Measurements from ENCODE around the gene ZNF471. TPM values are rescaled to one million over a fixed set of nuclear protein-coding genes. Genes with fewer than 3 reads are reported as not detected.

Gene ZNF471
- total RNA-seq, 1 experiment from 2014 or later: 1.6 TPM

DNA sequence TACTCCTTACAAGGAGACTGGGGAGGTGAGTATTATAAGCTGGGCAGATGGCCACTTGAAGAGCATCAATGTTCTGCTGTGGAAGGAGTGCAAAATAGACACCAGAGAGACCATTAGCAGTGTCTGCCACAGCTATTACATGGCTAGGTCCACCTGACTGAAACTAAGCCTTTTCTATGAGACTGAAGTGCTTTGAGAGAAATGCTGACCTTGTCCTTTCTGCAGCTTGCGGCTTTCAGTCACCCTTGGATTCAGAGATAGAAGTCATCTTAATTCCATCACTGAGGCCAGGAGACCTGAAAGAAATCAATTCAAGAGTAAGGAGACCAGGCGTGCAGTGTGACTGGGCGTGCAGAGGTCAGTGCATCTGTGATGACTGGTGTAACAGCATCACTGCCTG is 29.8 kb downstream of the ZNF471 start:
- no TSS peak for BruUV-seq (replicated peaks)
- ChIA-PET CTCF (no interaction called here), POLR2A (ENCODE audit: low non-redundant PET) (no interaction called here)
- H3K4me3 ChIP-seq (ENCODE audit: low read depth, low read length, poor library complexity, severe bottlenecking): no peak overlapping the region
- peaks cover 5% of the 10 kb centered on the region for H3K36me3 ChIP-seq (ENCODE audit: insufficient read depth, low read length, poor library complexity, severe bottlenecking)
- no peak for TF ChIP-seq EZH2 (IDR thresholded peaks at IDR 0.05; ENCODE audit: borderline replicate concordance, low read depth, low read length, poor library complexity, severe bottlenecking)
- peaks cover 34% of the 10 kb centered on the region for H3K9me3 ChIP-seq (ENCODE audit: low read depth, low read length, poor library complexity, severe bottlenecking)
- H3K27me3 ChIP-seq (replicated peaks; ENCODE audit: insufficient read depth, low read depth, low read length, poor library complexity): no peaks in the 10 kb centered on the region
- DNase-seq (ENCODE audit: low spot score): no peak
- H3K27ac ChIP-seq (ENCODE audit: low read depth, low read length, poor library complexity, severe bottlenecking): no peak overlapping the region
- intact Hi-C loops (cut with micrococcal nuclease; ENCODE audit: unreplicated experiment): loop anchor here (1.0 kb wide), 1 partner anchor 27 kb away; no protein-coding TSS in a partner anchor
- H3K4me1 ChIP-seq (ENCODE audit: insufficient read depth, low read length, poor library complexity, severe bottlenecking): no peaks in the 10 kb centered on the region

DNA sequence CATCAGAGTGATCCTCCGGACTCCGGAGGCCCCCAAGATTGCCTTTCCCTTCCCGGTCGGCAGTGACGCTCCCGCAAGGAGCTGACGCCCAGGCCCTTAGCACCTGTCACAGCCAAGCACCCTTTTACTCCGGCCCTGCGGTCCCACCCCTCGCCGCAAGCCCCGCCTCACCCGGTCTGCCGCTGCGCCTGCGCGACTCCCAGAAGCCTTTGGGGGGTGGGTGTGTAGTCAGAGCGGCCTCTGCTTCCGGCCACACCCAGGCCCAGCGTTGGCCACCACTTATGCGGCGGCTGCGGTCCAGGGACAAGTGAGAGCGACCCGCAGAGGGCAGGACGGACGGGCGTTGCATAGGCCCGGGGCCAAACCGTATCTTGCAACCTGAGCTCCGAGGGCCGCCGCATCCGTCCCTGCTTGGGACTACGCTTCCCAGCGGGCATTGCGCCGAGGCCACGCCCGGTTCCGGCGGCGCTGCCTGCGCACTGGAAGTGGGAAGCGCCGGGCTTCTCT is 30.7 kb downstream of the ZNF471 start:
- Histone ChIP-seq H3K36me3 (ENCODE audit: insufficient read depth, low read length, poor library complexity, severe bottlenecking) (peaks cover 5% of the 10 kb centered on the region), H3K27me3 (replicated peaks; ENCODE audit: insufficient read depth, low read depth, low read length, poor library complexity) (no peaks in the 10 kb centered on the region), H3K4me1 (ENCODE audit: insufficient read depth, low read length, poor library complexity, severe bottlenecking) (no peaks in the 10 kb centered on the region), H3K4me3 (ENCODE audit: low read depth, low read length, poor library complexity, severe bottlenecking) (peak overlapping the region; percentile 80), H3K9me3 (ENCODE audit: low read depth, low read length, poor library complexity, severe bottlenecking) (peaks cover 39% of the 10 kb centered on the region), H3K27ac (ENCODE audit: low read depth, low read length, poor library complexity, severe bottlenecking) (peak overlapping the region; percentile 94)
- peak; percentile 92 for DNase-seq (ENCODE audit: low spot score)
- ChIA-PET CTCF (no interaction called here), POLR2A (ENCODE audit: low non-redundant PET) (no interaction called here)
- no TSS peak for BruUV-seq (replicated peaks)
- TF ChIP-seq EZH2 (IDR thresholded peaks at IDR 0.05; ENCODE audit: borderline replicate concordance, low read depth, low read length, poor library complexity, severe bottlenecking): no peak
- TF ChIP-seq, protein P1, sequence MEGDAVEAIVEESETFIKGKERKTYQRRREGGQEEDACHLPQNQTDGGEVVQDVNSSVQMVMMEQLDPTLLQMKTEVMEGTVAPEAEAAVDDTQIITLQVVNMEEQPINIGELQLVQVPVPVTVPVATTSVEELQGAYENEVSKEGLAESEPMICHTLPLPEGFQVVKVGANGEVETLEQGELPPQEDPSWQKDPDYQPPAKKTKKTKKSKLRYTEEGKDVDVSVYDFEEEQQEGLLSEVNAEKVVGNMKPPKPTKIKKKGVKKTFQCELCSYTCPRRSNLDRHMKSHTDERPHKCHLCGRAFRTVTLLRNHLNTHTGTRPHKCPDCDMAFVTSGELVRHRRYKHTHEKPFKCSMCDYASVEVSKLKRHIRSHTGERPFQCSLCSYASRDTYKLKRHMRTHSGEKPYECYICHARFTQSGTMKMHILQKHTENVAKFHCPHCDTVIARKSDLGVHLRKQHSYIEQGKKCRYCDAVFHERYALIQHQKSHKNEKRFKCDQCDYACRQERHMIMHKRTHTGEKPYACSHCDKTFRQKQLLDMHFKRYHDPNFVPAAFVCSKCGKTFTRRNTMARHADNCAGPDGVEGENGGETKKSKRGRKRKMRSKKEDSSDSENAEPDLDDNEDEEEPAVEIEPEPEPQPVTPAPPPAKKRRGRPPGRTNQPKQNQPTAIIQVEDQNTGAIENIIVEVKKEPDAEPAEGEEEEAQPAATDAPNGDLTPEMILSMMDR (conservative IDR thresholded peaks at IDR 0.05; ENCODE audit: low read depth, low read length): no peak
- intact Hi-C loops (cut with micrococcal nuclease; ENCODE audit: unreplicated experiment): no loop called here

DNA sequence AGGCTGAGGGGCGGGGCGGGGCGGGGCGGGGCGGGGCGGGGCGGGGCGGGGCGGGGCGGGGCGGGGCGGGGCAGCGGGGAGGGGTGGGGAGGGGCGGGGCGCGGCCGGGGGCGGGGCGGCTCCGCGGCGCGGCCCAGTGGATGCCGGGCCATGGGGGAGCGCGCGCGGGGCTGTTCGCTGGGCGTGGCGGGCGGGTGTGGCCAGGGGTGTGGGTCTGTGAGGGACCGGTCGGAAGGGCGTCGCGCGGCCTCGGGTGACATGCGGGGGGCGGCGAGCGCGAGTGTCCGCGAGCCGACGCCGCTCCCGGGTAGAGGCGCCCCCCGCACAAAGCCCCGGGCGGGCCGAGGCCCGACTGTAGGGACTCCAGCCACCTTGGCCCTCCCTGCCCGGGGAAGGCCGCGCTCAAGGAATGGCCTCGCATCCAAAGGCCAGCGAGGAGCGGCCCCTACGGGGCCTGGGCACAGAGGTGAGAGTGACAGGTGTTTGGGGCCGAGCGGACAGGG is 31.2 kb downstream of the ZNF471 start, which contains the start of gene ZFP28:
Gene ZFP28 (plus strand): TSS at position 188 of the 503 bp plus-strand sequence. CDS start 71 bp downstream, at position 259.
- no peak for DNase-seq (ENCODE audit: low spot score)
- CTCF ChIA-PET: no interaction called here
- Histone ChIP-seq H3K27ac (ENCODE audit: low read depth, low read length, poor library complexity, severe bottlenecking) (peak within 1 kb of the TSS; percentile 94), H3K4me1 (ENCODE audit: insufficient read depth, low read length, poor library complexity, severe bottlenecking) (no peaks in the 10 kb centered on the region), H3K36me3 (ENCODE audit: insufficient read depth, low read length, poor library complexity, severe bottlenecking) (peaks cover 5% of the 10 kb centered on the region), H3K4me3 (ENCODE audit: low read depth, low read length, poor library complexity, severe bottlenecking) (peak within 1 kb of the TSS; percentile 80), H3K27me3 (replicated peaks; ENCODE audit: insufficient read depth, low read depth, low read length, poor library complexity) (no peaks in the 10 kb centered on the region), H3K9me3 (ENCODE audit: low read depth, low read length, poor library complexity, severe bottlenecking) (peaks cover 43% of the 10 kb centered on the region)
- intact Hi-C loops (cut with micrococcal nuclease; ENCODE audit: unreplicated experiment): no loop called here
- TF ChIP-seq EZH2 (IDR thresholded peaks at IDR 0.05; ENCODE audit: borderline replicate concordance, low read depth, low read length, poor library complexity, severe bottlenecking): no peak
- TF ChIP-seq, protein P1 (conservative IDR thresholded peaks at IDR 0.05; ENCODE audit: low read depth, low read length): no peak
- no TSS peak for BruUV-seq (replicated peaks)
- POLR2A ChIA-PET (ENCODE audit: low non-redundant PET): interaction anchor here (0.7 kb wide), 1 partner anchor 12 kb away, joined by 9 read pairs; no protein-coding TSS in a partner anchor

DNA sequence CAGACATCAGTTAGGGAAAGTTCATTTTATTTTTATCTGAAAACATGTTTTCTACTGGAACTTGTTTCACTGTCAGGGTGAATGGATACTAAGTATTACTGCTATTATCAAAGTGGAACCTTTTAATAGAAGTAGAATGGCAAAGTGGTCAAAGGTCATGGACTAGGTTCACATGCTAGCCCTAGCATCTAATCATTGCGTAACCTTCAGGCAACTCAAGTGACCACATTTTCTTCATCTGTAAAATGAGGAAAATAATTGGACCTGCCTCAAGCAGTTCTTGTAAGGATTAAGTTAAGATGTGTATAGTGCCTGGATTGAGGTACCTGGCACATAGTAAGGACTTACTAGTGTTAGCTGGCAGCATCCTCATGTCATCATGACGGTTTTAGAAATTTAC is 36.1 kb downstream of the ZNF471 start:
- intact Hi-C loops (cut with micrococcal nuclease; ENCODE audit: unreplicated experiment): no loop called here
- ChIA-PET CTCF (no interaction called here), POLR2A (ENCODE audit: low non-redundant PET) (no interaction called here)
- Histone ChIP-seq H3K36me3 (ENCODE audit: insufficient read depth, low read length, poor library complexity, severe bottlenecking) (peaks cover 19% of the 10 kb centered on the region), H3K4me1 (ENCODE audit: insufficient read depth, low read length, poor library complexity, severe bottlenecking) (no peaks in the 10 kb centered on the region), H3K4me3 (ENCODE audit: low read depth, low read length, poor library complexity, severe bottlenecking) (no peak overlapping the region), H3K27me3 (replicated peaks; ENCODE audit: insufficient read depth, low read depth, low read length, poor library complexity) (no peaks in the 10 kb centered on the region), H3K9me3 (ENCODE audit: low read depth, low read length, poor library complexity, severe bottlenecking) (peaks cover 27% of the 10 kb centered on the region), H3K27ac (ENCODE audit: low read depth, low read length, poor library complexity, severe bottlenecking) (no peak overlapping the region)
- no TSS peak for BruUV-seq (replicated peaks)
- TF ChIP-seq, protein P1 (conservative IDR thresholded peaks at IDR 0.05; ENCODE audit: low read depth, low read length): no peak
- no peak for TF ChIP-seq EZH2 (IDR thresholded peaks at IDR 0.05; ENCODE audit: borderline replicate concordance, low read depth, low read length, poor library complexity, severe bottlenecking)
- no peak for DNase-seq (ENCODE audit: low spot score)
